SU-DHL-6 (cell line): ENCODE data around the gene TNRC6B.

ENCODE experiments used
- H2AFZ ChIP-seq: fragments of 200-600 bp; sonication (generic); 2 replicates; pipeline ENCODE4 v1.6.1; 2014; ENCODE audit warnings: low read depth, mild to moderate bottlenecking, moderate library complexity, mixed read lengths, antibody characterized with exemption, low read length; ENCODE audit not compliant: severe bottlenecking
- H3F3A ChIP-seq: fragments of 200-600 bp; shearing (Covaris generic); 2 replicates; pipeline ENCODE4 v1.6.0; 2016; ENCODE audit warnings: antibody characterized with exemption, mild to moderate bottlenecking; ENCODE audit not compliant: insufficient read depth
- H3K27ac ChIP-seq: fragments of 200-600 bp; sonication (generic); 2 replicates; pipeline ENCODE4 v1.5.1; 2016; ENCODE audit warnings: low read depth, mild to moderate bottlenecking, low read length, moderate library complexity, mixed read lengths
- H3K27me3 ChIP-seq: fragments of 200-600 bp; sonication (generic), shearing (Covaris generic); 2 replicates; pipeline ENCODE4 v1.6.0; 2014; ENCODE audit warnings: mild to moderate bottlenecking, low read length
- H3K36me3 ChIP-seq: fragments of 200-600 bp; sonication (generic); 2 replicates; pipeline ENCODE4 v1.6.1; 2014; ENCODE audit warnings: mild to moderate bottlenecking, low read length, mixed read lengths
- H3K4me2 ChIP-seq: fragments of 300-600, 200-600 bp; shearing (Covaris generic), sonication (generic); 2 replicates; pipeline ENCODE4 v1.6.0; 2014; ENCODE audit warnings: low read length, low read depth, mild to moderate bottlenecking; ENCODE audit not compliant: poor library complexity, severe bottlenecking
- H3K4me3 ChIP-seq: fragments of 200-600 bp; sonication (generic); 2 replicates; pipeline ENCODE4 v1.5.1; 2014; ENCODE audit warnings: antibody characterized with exemption, low read length, mild to moderate bottlenecking, mixed read lengths; ENCODE audit not compliant: insufficient read depth, poor library complexity, severe bottlenecking
- H3K79me2 ChIP-seq: fragments of 200-600 bp; sonication (generic); 2 replicates; pipeline ENCODE4 v1.6.1; 2014; ENCODE audit warnings: mild to moderate bottlenecking, low read length, moderate library complexity; ENCODE audit not compliant: insufficient read depth
- H3K9ac ChIP-seq: fragments of 200-600 bp; sonication (generic); 2 replicates; pipeline ENCODE4 v1.7.0; 2014; ENCODE audit warnings: mild to moderate bottlenecking, low read length
- H3K9me2 ChIP-seq: fragments of 200-600 bp; sonication (generic); replicated peaks from 2 replicates; pipeline ENCODE4 v1.6.1; 2014; ENCODE audit warnings: low read length; ENCODE audit not compliant: insufficient read depth
- H3K9me3 ChIP-seq: fragments of 200-600 bp; sonication (generic); 2 replicates; pipeline ENCODE4 v1.6.1; 2014; ENCODE audit warnings: low read length, mixed read lengths; ENCODE audit not compliant: insufficient read depth
- H4K20me1 ChIP-seq: fragments of 200-600 bp; sonication (generic); 2 replicates; pipeline ENCODE4 v1.6.1; 2014; ENCODE audit warnings: low read depth, mild to moderate bottlenecking, antibody characterized with exemption, low read length, moderate library complexity, mixed read lengths
- EZH2phosphoT487 ChIP-seq: fragments of 200-600 bp; sonication (generic), shearing (Covaris generic); conservative IDR thresholded peaks from 2 replicates; pipeline ENCODE4 v1.6.1; 2018; ENCODE audit warnings: mild to moderate bottlenecking, antibody characterized with exemption, low read length, moderate library complexity, mixed read lengths
- TF ChIP-seq, protein P1 (sequence below): fragments of 200-600 bp; sonication (generic); IDR thresholded peaks from one replicate; pipeline ENCODE4 v1.5.1; 2017; ENCODE audit warnings: antibody characterized with exemption, mild to moderate bottlenecking, low read length, moderate library complexity; ENCODE audit not compliant: insufficient read depth, poor library complexity, severe bottlenecking

Gene TNRC6B

DNA sequence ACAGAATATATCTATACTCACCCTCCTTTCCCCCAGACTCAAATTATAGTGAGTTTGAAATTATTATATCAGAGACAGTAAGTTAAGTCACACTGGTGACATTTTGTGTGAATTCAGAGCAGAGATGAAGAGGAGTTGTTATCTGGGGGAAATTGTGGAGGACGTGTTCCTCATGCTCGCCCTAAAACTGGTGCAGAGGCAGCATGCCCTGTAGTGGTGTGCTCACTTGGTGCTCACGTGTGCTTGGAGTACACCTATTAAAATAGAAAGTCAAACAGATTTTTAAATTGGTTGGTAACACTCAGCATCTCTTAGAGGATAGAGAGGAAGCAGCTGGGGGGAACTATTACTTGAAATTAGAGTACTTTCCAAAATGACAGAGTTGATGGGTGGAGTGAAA is 117.0 kb downstream of the TNRC6B start:
- Histone ChIP-seq H2AFZ (no peak overlapping the region), H3K36me3 (0 out of 2 replicates have a peak, but pooled peaks cover 4% of the 10 kb centered on the region)

DNA sequence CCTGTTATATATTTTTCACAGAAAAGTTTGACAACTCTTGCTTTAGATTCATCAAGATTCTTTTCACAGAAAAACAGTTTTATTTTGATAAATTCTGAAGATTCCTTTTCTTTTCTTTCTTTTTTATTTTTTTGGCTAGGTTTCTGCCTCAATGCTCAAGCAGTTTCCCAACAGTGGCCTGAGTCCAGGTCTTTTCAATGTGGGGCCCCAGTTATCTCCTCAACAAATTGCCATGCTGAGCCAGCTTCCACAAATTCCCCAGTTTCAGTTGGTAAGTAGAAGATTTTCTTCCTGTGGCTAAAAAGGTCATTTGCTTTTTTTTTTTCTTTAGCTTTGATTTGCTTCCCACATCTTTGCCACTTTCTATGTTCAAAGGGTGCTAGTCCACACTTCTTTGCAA is 122.6 kb downstream of the TNRC6B start:
- no peaks in the 10 kb centered on the region for H3K79me2 ChIP-seq
- H3K27me3 ChIP-seq: no peaks in the 10 kb centered on the region
- no peak overlapping the region for H2AFZ ChIP-seq
- no peak overlapping the region for H3K27ac ChIP-seq
- H3K4me3 ChIP-seq: no peak overlapping the region
- no peak overlapping the region for H3K4me2 ChIP-seq
- no peaks in the 10 kb centered on the region for H3F3A ChIP-seq
- no peaks in the 10 kb centered on the region for H3K9me2 ChIP-seq
- TF ChIP-seq, protein P1, sequence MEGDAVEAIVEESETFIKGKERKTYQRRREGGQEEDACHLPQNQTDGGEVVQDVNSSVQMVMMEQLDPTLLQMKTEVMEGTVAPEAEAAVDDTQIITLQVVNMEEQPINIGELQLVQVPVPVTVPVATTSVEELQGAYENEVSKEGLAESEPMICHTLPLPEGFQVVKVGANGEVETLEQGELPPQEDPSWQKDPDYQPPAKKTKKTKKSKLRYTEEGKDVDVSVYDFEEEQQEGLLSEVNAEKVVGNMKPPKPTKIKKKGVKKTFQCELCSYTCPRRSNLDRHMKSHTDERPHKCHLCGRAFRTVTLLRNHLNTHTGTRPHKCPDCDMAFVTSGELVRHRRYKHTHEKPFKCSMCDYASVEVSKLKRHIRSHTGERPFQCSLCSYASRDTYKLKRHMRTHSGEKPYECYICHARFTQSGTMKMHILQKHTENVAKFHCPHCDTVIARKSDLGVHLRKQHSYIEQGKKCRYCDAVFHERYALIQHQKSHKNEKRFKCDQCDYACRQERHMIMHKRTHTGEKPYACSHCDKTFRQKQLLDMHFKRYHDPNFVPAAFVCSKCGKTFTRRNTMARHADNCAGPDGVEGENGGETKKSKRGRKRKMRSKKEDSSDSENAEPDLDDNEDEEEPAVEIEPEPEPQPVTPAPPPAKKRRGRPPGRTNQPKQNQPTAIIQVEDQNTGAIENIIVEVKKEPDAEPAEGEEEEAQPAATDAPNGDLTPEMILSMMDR: no peak
- no peak for TF ChIP-seq EZH2phosphoT487
- no peaks in the 10 kb centered on the region for H3K9me3 ChIP-seq
- no peak overlapping the region for H3K9ac ChIP-seq
- peaks cover 9% of the 10 kb centered on the region; the same call in 1 of the 2 replicates for H3K36me3 ChIP-seq
- no peaks in the 10 kb centered on the region for H4K20me1 ChIP-seq

More for the DNA sequence above, 117.0 kb downstream of the TNRC6B start:
- H3K4me3 ChIP-seq: no peak overlapping the region
- no peaks in the 10 kb centered on the region for H3F3A ChIP-seq
- H3K9me2 ChIP-seq: no peaks in the 10 kb centered on the region
- TF ChIP-seq, protein P1: no peak
- TF ChIP-seq EZH2phosphoT487: no peak
- no peak overlapping the region for H3K4me2 ChIP-seq
- no peak overlapping the region for H3K27ac ChIP-seq
- no peaks in the 10 kb centered on the region for H3K79me2 ChIP-seq
- H3K9me3 ChIP-seq: no peaks in the 10 kb centered on the region
- H3K27me3 ChIP-seq: no peaks in the 10 kb centered on the region
- no peak overlapping the region for H3K9ac ChIP-seq
- no peaks in the 10 kb centered on the region for H4K20me1 ChIP-seq

DNA sequence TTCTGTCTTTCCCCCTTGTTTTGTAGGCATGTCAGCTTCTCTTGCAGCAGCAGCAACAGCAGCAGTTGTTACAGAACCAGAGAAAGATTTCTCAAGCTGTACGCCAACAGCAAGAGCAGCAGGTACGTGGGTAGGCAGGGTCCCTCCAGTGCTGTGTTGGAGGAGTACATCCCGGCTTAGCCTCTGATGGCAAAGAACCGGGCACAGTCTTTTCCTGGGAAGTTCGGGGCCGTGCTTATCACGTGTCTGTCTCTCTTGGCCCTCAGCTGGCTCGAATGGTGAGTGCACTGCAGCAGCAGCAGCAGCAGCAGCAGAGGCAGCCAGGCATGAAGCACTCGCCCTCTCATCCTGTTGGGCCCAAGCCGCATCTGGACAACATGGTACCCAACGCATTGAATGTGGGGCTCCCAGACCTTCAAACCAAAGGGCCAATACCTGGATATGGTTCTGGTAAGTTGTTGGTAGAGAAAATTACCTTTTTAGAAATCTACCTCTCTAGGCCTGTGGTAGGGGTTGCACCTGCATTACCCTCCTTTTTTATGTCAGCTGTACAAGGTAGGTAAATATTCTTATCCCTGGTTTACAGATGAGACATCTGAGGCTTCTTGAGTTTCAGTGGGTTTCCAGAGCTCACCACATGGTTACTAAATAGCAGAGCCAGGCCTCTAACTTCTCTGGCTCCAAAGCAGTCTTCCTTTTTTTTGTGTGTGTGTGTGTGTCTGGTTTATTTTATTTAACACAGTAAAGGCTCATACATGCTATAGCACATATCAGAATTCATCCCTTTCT is 123.4 kb downstream of the TNRC6B start:
- TF ChIP-seq EZH2phosphoT487: no peak
- TF ChIP-seq, protein P1: no peak
- no peaks in the 10 kb centered on the region for H4K20me1 ChIP-seq

More for the DNA sequence above, 123.4 kb downstream of the TNRC6B start:
- H3K36me3 ChIP-seq: peaks cover 9% of the 10 kb centered on the region; the same call in 1 of the 2 replicates
- H3F3A ChIP-seq: no peaks in the 10 kb centered on the region
- H3K4me2 ChIP-seq: no peak overlapping the region
- H3K9me3 ChIP-seq: no peaks in the 10 kb centered on the region
- no peak overlapping the region for H3K4me3 ChIP-seq
- no peaks in the 10 kb centered on the region for H3K27me3 ChIP-seq
- no peak overlapping the region for H3K27ac ChIP-seq
- no peak overlapping the region for H3K9ac ChIP-seq
- no peaks in the 10 kb centered on the region for H3K9me2 ChIP-seq
- H2AFZ ChIP-seq: no peak overlapping the region
- H3K79me2 ChIP-seq: no peaks in the 10 kb centered on the region
